Activated T-helper 2 cell treated with anti-CD3 and anti-CD28 coated beads, Interferon-gamma antibody, Interleukin-2, Interleukin-4, amounts not matched to agents 10 μg/mL and 5 μg/mL and 100 μg/mL, durations not matched to agents 14 hours and 24 hours and 36 hours (primary cell): ENCODE results near the gene PTPRJ. TPM values are rescaled to one million over a fixed set of nuclear protein-coding genes. Genes with fewer than 3 reads are reported as not detected.

Experiments
- DNase-seq: peaks from one replicate; pipeline ENCODE4 v3.0.0; 2021; ENCODE audit warnings: low spot score
- H3K27ac Mint-ChIP-seq: one replicate; pipeline ENCODE4 v1.8.0; 2021; ENCODE audit warnings: mixed read lengths
- H3K27me3 Mint-ChIP-seq: one replicate; pipeline ENCODE4 v1.8.0; 2021; ENCODE audit warnings: low read depth, mixed read lengths
- H3K36me3 Mint-ChIP-seq: one replicate; pipeline ENCODE4 v1.8.0; 2021; ENCODE audit warnings: low read depth, mixed read lengths
- H3K4me1 Mint-ChIP-seq: one replicate; pipeline ENCODE4 v1.8.0; 2021; ENCODE audit warnings: low read depth, mixed read lengths
- H3K4me3 Mint-ChIP-seq: one replicate; pipeline ENCODE4 v1.8.0; 2021; ENCODE audit warnings: low read depth, mild to moderate bottlenecking, moderate library complexity, mixed read lengths
- H3K9me3 Mint-ChIP-seq: one replicate; pipeline ENCODE4 v1.8.0; 2021; ENCODE audit warnings: mixed read lengths
- intact Hi-C: fragments of 100-400 bp; cut with micrococcal nuclease; formaldehyde crosslinking; loops from one replicate; pipeline ENCODE4 v1.15.1; 2023
- total RNA-seq: library from RNA; stranded (reverse); gene quantifications from 2 replicates; pipeline ENCODE4 v1.2.3, GENCODE V29; 2022

Gene PTPRJ
- total RNA-seq, 1 donor from 2014 or later, result 50.9 TPM

DNA sequence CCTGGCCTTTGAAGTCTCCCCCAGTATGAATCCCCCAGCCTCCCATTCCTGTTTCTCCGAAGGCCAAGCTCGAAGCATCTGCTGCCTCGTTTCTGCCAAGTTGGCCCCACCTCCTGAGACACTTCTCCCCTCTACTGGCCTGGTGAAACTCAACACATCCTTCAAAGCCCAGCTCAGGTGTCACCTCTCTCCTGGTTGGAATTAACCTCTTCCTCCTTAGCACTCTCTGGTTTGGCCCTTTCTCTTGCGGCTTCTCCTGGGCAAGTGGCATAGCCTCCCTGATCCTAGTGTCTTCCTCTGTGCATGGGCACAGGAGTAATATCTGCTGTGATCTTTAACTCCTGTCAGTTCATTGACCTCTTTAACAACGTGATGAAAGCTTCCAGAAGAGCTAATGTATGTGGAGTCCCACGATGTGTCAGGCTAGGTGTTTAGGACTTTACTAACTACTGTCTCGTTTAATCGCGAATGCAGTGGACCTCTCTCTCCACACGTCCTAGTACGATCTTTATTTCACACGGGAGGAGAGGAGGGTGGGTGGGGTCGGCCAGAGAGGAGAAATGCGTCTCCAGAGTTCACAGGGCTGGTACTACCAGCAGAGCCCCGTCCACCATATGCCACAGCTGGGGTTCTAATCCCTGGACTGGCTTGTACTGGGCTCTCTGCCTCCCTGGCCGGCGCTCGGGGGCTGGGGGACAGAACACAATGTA lies 826 bp upstream of the PTPRJ start:
- peaks cover 10% of the 10 kb centered on the region for H3K27me3 Mint-ChIP-seq
- H3K27ac Mint-ChIP-seq, result peak overlapping the region; percentile 34
- DNase-seq, result no peak
- peaks cover 27% of the 10 kb centered on the region for H3K4me1 Mint-ChIP-seq
- intact Hi-C loops, result loop anchor here (5.0 kb wide), 2 partner anchors 38 to 42 kb away; no protein-coding TSS in a partner anchor
- no peaks in the 10 kb centered on the region for H3K9me3 Mint-ChIP-seq
- H3K36me3 Mint-ChIP-seq, result peaks cover 28% of the 10 kb centered on the region
- peak overlapping the region; percentile 61 for H3K4me3 Mint-ChIP-seq

DNA sequence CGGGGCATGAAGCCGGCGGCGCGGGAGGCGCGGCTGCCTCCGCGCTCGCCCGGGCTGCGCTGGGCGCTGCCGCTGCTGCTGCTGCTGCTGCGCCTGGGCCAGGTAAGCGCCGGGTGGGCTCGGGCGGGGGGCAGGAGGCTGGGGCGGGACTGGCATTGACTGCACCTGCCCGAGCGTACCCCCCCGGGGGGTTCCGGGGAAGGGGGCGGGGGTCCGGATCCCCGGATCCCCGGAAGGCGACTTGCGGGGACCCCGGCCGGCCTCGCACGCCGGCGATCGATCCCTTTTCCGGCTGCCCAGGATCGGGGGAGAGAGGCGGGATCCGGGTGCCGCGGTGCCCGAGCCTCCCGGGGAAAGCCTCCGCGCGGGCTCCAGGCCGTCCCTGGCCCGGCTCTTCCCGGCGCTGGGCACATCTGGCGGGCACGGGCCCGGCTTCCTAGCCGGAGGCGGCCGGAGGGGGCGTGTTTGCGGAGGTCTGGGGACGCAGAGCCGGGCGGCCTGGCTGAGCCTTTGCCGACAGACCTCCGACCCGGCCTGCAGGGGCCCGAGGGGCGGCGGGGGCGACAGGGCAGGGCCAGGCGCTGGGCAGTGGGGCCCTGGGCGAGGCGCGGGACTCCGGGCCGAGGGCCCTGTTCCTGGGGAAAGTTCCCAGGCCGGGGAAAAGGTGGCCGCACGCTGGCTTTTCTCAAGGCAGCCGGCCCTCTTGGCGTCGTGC lies 705 bp downstream of the PTPRJ start:
- intact Hi-C loops, result loop anchor here (5.0 kb wide), 2 partner anchors 36 to 44 kb away; no protein-coding TSS in a partner anchor
- H3K27ac Mint-ChIP-seq, result no peak overlapping the region

DNA sequence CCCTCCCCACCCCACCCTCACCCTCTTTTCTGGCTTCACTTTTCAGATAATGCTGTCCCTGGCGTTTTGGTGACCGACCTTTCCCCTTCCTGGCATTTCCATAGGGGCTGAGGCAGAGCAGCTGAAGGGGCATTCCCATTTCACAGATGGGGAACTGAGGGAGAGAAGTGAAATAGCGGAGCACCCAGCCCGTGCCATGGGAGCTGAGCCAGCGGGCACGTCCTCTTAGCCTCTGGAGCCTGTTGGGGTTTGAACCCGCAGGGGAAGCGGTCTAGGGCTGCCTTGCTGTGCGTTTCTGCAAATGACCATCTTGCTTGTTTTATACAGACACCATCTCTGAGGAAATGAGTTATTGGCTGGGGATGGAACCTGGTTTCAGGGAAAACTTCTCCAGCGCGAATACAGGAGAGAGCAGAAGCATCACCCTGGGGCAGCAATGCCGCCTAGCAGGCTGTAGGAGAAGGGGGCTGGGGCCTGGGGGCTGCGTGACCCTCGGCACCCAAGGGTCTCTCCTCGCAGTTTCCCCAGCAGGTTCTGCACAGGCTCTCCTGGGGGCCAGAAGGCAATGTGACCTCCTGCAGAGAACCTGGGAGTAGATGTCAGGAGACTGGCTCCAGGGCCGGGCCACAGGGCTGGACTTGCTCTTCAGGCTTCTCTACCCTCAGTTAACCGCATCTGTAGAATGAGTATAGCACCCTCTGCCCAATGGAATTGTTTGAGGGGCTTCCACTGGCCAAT lies 1.5 kb downstream of the PTPRJ start:
- Mint-ChIP-seq H3K9me3 (no peaks in the 10 kb centered on the region), H3K27me3 (peaks cover 9% of the 10 kb centered on the region), H3K4me3 (peak overlapping the region; percentile 95), H3K36me3 (peaks cover 39% of the 10 kb centered on the region), H3K4me1 (peaks cover 34% of the 10 kb centered on the region), H3K27ac (peak overlapping the region; percentile 85)
- intact Hi-C loops, result loop anchor here (5.0 kb wide), 2 partner anchors 35 to 45 kb away; no protein-coding TSS in a partner anchor
- no peak for DNase-seq

More for the DNA sequence above, 705 bp downstream of the PTPRJ start:
- peaks cover 27% of the 10 kb centered on the region for H3K4me1 Mint-ChIP-seq
- H3K36me3 Mint-ChIP-seq, result peaks cover 31% of the 10 kb centered on the region
- no peaks in the 10 kb centered on the region for H3K9me3 Mint-ChIP-seq
- H3K27me3 Mint-ChIP-seq, result peaks cover 10% of the 10 kb centered on the region
- DNase-seq, result no peak
- peak overlapping the region; percentile 95 for H3K4me3 Mint-ChIP-seq

DNA sequence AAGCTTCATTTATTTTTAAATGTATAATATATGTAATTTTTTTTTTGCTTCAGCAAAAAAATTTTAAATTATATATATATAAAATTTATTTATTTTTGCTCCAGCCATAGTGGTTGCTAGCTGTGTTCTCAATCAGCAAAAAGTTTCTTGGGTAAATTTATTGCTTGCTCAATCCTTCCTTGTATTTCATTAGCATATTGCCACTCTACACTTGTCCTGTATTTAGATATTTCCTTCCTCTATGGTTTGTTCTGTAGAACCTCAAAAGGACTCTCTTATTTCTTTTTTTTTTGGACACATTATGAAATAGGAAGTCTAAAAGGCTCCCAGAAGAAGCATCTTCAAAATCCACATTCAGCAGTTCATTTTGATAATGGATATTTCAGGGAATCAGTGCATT lies 2.3 kb downstream of the PTPRJ start:
- H3K36me3 Mint-ChIP-seq, result peaks cover 44% of the 10 kb centered on the region
- no peaks in the 10 kb centered on the region for H3K9me3 Mint-ChIP-seq
- intact Hi-C loops, result loop anchor here (1.0 to 5.0 kb wide), 5 partner anchors 19 to 127 kb away; no protein-coding TSS in a partner anchor
- no peak for DNase-seq
- peaks cover 40% of the 10 kb centered on the region for H3K4me1 Mint-ChIP-seq
- H3K27ac Mint-ChIP-seq, result peak overlapping the region; percentile 77
- peaks cover 6% of the 10 kb centered on the region for H3K27me3 Mint-ChIP-seq
- H3K4me3 Mint-ChIP-seq, result peak overlapping the region; percentile 95

DNA sequence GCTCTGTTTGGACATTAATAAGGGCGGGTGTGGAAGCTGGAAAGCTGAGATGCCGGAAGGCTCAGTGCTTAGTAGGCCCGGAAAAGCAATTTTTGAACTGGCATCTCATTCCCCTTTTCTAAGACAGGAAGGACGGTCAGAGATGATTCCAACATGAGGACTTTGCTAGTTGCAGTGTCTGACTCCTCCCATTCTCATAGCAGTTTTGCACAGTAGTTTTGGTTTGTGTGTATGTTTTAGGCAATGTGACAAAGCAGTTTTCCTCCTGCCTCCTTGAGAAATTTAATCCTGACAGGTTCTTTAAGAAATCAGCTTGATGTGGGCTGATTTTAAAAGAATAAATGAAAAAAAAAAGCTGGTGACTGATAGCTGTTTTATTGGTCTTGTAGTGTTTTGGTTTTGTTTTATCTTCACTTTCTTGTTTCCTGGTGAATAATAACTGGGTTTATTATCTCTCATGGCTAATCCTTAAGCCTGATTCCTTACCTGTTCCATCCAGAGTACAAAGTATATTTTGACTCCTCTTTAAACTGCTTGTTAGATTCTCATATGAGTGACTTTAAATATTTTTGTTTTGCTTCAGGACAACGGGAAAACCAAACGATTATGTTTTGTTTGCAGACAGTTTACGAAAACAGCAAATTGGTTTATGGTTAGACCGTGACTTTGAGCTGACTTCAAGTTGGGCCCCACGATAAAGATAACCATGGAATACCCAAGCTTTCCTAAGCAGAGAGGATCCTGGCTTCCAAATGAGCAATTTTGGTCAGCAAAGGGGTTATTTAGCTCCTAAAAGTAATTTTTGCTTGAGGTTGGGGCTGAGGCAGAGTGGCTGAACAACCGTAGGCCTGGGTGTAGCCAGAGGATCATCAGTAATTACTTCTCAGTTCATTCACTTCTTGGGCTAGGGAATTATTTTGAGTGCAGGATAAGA lies 3.4 kb downstream of the PTPRJ start:
- peaks cover 6% of the 10 kb centered on the region for H3K27me3 Mint-ChIP-seq
- H3K27ac Mint-ChIP-seq, result peak overlapping the region; percentile 77
- H3K4me1 Mint-ChIP-seq, result peaks cover 48% of the 10 kb centered on the region
- peaks cover 51% of the 10 kb centered on the region for H3K36me3 Mint-ChIP-seq
- DNase-seq, result no peak
- peak overlapping the region; percentile 77 for H3K4me3 Mint-ChIP-seq
- no peaks in the 10 kb centered on the region for H3K9me3 Mint-ChIP-seq
- intact Hi-C loops, result loop anchor here (1.0 to 5.0 kb wide), 5 partner anchors 18 to 126 kb away; no protein-coding TSS in a partner anchor

DNA sequence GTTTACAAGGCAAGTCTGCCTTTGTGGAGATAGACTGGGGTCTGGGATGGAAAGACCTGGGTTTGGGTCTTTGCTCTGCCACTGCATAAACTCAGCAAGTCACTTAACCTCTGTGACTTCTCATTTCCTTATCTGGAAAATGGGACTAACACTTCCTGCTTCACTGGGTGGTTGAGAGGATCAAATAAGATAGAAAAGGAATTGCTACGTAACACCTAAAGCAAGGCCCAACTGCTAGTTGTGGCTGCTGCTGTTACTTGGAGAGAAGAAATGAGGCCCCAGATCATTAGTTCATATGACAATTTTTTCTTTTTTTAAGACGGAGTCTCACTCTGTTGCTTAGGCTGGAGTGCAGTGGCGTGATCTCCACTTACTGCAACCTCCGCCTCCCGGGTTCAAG lies 5.9 kb downstream of the PTPRJ start:
- intact Hi-C loops, result no loop called here
- H3K36me3 Mint-ChIP-seq, result peaks cover 60% of the 10 kb centered on the region
- DNase-seq, result no peak
- H3K9me3 Mint-ChIP-seq, result no peaks in the 10 kb centered on the region
- H3K27ac Mint-ChIP-seq, result peak overlapping the region; percentile 69
- H3K27me3 Mint-ChIP-seq, result no peaks in the 10 kb centered on the region
- peak overlapping the region; percentile 33 for H3K4me3 Mint-ChIP-seq
- peaks cover 53% of the 10 kb centered on the region for H3K4me1 Mint-ChIP-seq

DNA sequence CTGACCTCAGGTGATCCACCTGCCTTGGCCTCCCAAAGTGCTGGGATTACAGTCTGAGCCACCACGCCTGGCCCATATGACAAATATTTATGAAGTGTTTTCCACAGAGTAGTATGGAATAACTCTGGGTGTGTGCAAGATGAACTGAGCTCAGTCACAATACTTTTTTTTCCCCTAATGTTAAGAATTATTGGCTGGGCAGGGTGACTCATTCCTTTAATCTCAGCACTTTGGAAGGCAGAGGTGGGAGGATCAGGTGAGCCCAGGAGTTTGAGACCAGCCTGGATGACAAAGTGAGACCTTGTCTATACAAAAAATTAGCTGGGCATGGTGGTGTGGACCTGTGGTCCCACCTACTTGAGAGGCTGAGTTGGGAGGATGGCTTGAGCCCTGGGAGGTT lies 6.4 kb downstream of the PTPRJ start:
- peak overlapping the region; percentile 40 for H3K27ac Mint-ChIP-seq
- intact Hi-C loops, result no loop called here
- H3K36me3 Mint-ChIP-seq, result peaks cover 61% of the 10 kb centered on the region
- no peaks in the 10 kb centered on the region for H3K9me3 Mint-ChIP-seq
- peak overlapping the region; percentile 8 for H3K4me3 Mint-ChIP-seq
- H3K4me1 Mint-ChIP-seq, result peaks cover 58% of the 10 kb centered on the region
- no peak for DNase-seq
- H3K27me3 Mint-ChIP-seq, result no peaks in the 10 kb centered on the region

DNA sequence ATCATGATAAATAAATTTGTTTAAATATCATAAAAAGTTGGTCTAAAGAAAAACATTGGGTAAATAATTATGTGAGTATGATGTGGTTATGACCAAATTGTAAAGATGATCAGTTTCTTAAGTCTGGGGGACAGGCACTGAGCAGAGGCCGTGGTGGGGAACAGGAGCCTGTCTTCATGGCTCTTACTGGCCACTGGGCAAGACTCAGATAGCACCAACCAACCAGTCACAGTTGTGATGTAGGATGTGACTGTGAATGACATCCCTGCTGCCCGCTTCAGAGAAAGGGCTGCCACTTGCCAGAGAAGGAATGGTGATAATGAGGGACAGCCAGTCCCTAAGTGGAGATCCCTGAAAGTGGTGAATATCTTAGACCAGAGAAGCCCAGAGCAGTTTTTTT lies 7.0 kb downstream of the PTPRJ start:
- Mint-ChIP-seq H3K36me3 (peaks cover 56% of the 10 kb centered on the region), H3K4me1 (peaks cover 57% of the 10 kb centered on the region), H3K27ac (peak overlapping the region; percentile 59)

DNA sequence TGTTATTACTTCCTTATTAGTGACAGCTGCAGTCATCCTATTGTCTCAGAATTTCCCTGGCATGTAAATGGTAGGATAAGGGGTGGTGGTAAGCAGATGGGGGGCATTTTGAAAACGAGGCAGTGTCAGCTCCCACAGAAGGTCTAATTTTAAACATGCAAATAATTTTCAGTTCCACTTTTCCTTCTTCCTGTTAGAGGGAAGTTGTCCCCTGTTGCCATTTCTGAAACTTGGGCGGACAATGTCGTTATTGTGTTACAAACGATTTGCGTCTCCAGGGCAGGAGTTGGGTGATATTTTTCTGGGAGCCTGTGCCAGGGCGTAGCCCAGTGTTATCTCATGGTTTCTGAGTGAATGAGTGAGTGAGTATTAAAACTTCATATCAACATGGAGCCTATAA lies 7.4 kb downstream of the PTPRJ start:
- Mint-ChIP-seq H3K27ac (peak overlapping the region; percentile 59), H3K27me3 (no peaks in the 10 kb centered on the region), H3K36me3 (peaks cover 53% of the 10 kb centered on the region), H3K9me3 (no peaks in the 10 kb centered on the region), H3K4me1 (peaks cover 56% of the 10 kb centered on the region), H3K4me3 (no peak overlapping the region)
- intact Hi-C loops, result no loop called here
- DNase-seq, result no peak

More for the DNA sequence above, 7.0 kb downstream of the PTPRJ start:
- no peaks in the 10 kb centered on the region for H3K9me3 Mint-ChIP-seq
- no peaks in the 10 kb centered on the region for H3K27me3 Mint-ChIP-seq
- H3K4me3 Mint-ChIP-seq, result no peak overlapping the region
- intact Hi-C loops, result no loop called here
- no peak for DNase-seq

DNA sequence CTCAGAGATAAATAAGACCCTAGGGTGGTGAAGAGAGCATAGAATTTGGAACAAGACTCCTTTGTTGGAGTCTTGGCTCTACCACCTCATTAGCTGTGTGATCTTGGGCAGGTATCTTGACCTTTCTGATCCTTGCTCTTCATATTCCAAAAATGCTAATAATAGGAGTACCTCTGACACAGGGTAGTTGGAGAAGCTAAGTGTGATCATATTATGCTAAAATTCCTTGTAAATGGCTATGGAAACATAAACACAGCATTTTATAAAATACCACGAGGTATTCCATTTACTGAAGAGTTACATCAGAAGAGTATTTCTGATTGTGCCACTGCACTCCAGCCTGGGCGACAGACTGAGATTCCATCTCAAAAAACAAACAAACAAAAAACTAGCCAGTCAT lies 9.4 kb downstream of the PTPRJ start:
- peaks cover 42% of the 10 kb centered on the region for H3K4me1 Mint-ChIP-seq
- H3K4me3 Mint-ChIP-seq, result no peak overlapping the region
- peak overlapping the region; percentile 19 for H3K27ac Mint-ChIP-seq
- peaks cover 36% of the 10 kb centered on the region for H3K36me3 Mint-ChIP-seq
- DNase-seq, result no peak
- intact Hi-C loops, result no loop called here
- H3K9me3 Mint-ChIP-seq, result no peaks in the 10 kb centered on the region
- no peaks in the 10 kb centered on the region for H3K27me3 Mint-ChIP-seq

DNA sequence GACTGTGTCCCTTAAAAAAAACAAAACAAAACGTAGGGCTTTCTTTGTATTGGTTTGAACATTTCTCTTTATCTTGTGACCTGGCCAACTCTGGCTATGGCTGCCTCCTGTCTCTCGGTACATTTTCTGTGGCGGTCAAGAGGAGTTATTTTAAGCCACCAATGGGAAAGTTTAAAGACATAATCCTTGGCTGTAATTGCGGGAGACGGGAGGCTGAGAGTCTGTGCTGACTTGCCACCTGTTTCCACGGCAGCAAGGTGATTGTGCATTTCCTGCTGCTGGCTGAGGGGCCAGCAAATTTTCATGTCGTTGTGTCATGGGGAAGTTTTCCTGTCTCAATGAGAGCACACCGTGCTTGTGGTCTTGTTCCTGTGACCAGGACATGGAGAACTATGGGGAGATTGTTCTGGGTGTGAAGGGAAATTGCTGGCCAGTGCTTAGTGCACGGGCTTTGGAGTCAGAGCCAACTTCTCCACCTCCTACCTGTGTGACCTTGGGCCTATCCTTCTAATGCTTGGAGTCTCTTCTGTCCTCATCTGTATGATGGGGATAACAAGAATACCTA lies 11.0 kb downstream of the PTPRJ start:
- peak overlapping the region; percentile 56 for H3K4me3 Mint-ChIP-seq
- peak overlapping the region; percentile 80 for H3K27ac Mint-ChIP-seq
- intact Hi-C loops, result no loop called here
- H3K9me3 Mint-ChIP-seq, result no peaks in the 10 kb centered on the region
- H3K27me3 Mint-ChIP-seq, result no peaks in the 10 kb centered on the region
- peaks cover 38% of the 10 kb centered on the region for H3K36me3 Mint-ChIP-seq
- no peak for DNase-seq
- peaks cover 41% of the 10 kb centered on the region for H3K4me1 Mint-ChIP-seq
